COLO668 (cell line): ENCODE measurements around the gene NEK3.
"Not testable (repeated sequence)": the region's sequence is repeated elsewhere in the genome, so short reads cannot be mapped to it uniquely, and the experiment has no call there.

Source experiments
- DNase-seq: peaks from one replicate; lab custom pipeline; 2025; ENCODE audit not compliant: unreplicated experiment; lab: John Stamatoyannopoulos, UW

NEK3 gene

GRCh38 chr13:52125547-52125946 is 33.9 kb downstream of the NEK3 start:
- DNase-seq = no peak

- DNase-seq = no peak
Observed at GRCh38 chr13:52118595-52118994, 40.8 kb downstream of the NEK3 start.

DNA sequence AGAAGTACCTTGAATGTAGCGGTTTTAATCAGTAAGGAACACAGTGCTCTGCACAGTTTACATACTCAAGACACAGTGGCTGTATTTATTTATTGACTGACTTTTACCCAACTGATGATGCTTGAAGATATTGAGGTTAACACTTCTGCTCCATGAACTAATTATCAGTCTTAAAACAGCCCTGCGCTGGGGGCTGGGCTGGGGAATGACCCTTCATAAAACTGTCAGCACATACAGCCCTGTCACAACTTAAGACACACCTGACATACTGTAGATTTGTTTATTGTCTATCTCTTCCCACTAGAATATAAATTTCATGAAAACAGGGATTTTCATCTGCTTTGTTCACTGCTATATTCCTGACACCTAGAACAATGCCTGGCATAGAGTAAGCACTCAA is 41.3 kb downstream of the NEK3 start:
- no peak for DNase-seq

DNA sequence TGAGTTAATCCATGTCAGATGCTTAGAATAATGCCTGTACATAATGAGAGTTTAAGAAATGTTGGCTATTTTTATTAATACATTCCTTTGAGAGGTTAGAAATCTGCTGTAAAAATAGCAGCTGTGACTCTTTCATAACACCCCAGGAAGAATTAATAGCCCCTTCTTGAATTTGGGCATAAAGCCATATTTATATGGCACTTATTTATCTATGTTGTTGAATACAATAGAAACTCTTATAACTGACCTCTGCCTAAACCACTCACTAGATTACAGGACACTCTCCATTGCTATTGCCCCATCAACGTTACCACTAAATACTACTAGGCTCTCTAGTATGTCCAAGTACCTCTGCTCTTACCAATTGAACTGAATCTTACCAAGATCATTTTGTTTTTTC is 46.8 kb downstream of the NEK3 start:
- no peak for DNase-seq

- no peak for DNase-seq
Observed at GRCh38 chr13:52109116-52109670, 50.2 kb downstream of the NEK3 start.

GRCh38 chr13:52105841-52106240 is 53.6 kb downstream of the NEK3 start:
- no peak for DNase-seq

GRCh38 chr13:52104624-52105023 is 54.8 kb downstream of the NEK3 start:
- DNase-seq = no peak

DNA sequence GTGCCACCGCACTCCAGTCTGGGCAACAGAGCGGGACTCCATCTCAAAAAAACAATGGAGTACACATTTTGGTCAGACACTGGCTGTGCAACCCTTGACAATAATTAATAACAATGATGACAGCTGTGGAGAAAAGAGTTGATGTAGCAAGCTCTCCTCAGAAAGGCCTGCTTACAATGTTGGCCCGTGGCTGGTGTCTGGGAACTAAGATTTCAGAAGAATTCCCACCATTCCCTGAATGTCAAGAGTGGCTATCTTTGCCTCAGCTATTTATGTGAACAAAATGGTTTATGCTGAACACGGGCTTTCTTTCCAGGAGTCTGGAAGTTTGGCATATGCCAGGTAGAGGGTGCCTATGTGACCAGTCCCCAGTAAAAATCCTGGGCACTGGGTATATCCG is 56.0 kb downstream of the NEK3 start:
- DNase-seq = no peak

DNA sequence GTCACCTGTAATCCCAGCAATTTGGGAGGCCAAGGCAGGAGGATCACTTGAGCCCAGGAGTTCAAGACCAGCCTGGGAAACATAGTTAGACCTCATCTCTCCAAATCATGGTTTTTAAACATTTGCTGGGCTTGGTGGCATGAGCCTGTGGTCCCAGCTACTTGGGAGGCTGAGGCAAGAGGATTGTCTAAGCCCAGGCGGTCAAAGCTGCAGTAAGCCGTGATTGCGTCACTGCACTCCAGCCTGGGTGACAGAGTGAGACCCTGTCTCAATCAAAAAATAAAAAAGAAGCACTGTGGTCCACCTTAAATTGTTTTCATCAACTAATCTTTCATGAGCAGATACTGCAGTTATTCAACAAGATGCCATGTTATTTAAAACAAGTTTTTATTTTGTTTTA is 57.0 kb downstream of the NEK3 start:
- DNase-seq = not testable (repeated sequence)

GRCh38 chr13:52097197-52097596 is 62.2 kb downstream of the NEK3 start:
- DNase-seq = no peak

- no peak for DNase-seq
Observed at GRCh38 chr13:52096748-52097147, 62.6 kb downstream of the NEK3 start.

GRCh38 chr13:52096062-52096461 is 63.3 kb downstream of the NEK3 start:
- DNase-seq = no peak

DNA sequence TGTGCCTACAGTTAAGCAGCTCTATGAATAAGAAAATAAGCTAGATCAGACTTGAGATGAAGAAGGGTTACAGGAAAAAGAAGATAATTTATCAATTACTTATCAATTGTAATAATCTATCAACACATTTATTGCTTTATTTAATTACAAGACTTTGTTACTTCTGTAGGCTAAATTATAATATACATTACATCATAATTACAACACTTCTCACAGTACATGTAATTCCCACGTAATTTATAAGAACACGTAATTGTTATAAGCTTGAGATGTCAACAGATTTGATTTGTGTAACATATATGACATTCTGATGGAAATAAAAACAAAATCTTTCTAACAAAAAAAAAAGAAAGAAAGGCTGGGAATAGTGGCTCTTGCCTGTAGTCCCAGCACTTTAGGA is 67.3 kb downstream of the NEK3 start:
- DNase-seq = no peak

DNA sequence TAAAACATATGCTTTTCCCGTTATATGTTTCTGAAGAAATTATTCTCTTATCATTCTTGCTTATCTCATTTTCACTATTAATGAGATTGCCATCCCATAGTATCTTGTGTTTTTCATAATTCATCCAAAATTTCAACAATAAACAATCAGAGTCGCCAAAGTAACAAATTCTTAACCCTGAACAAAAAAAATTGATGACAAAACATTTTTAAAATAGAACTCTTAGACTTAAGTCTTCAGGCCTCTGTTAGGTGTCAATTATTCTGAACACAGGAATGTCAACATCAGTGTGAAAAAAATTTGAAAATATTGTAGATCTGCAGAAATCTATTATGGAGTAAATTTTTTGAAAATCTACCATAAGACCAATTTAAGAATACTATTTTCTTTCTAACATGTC is 67.9 kb downstream of the NEK3 start:
- no peak for DNase-seq

DNA sequence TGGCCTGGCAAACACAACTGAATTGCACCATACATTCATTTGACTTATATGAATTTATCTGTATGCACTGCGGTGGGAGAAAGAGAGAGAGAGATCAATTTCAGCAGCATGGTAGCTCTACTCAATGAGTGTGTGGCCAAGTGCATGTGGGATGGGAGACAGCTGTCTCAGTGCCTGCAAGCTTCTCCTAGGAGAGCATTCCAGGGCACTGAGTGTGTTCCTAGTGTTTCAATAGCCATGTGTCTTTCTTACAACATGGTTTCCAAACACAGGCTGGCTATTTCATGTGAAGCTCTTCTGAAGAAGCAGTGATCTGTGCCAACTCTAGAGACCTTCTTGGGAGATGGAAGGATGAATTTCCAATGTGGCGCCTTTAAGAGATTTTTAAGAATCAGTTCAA is 74.0 kb downstream of the NEK3 start:
- DNase-seq = no peak

DNA sequence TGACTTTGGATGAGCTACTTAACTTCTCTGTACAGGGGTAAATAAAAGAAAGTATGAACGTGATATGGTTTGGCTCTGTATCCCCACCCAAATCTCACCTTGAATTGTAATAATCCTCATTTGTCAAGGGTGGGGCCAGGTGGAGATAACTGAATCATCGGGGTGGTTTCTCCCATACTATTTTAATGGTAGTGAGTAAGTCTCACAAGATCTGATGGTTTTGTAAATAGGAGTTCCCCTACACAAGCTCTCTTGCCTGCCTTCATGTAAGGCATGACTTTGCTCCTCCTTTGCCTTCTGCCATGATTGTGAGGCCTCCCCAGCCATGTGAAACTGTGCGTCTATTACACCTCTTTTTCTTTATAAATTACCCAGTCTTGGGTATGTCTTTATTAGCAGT is 74.4 kb downstream of the NEK3 start:
- not testable (repeated sequence) for DNase-seq
